Hepatocyte (in vitro differentiated cells): ENCODE measurements around the gene ZNF91.

Experiments used
- CTCF ChIP-seq: fragments of 200-600 bp; sonication (generic); IDR thresholded peaks from 2 replicates; pipeline ENCODE4 v1.5.1; 2016; ENCODE audit warnings: antibody characterized with exemption, mild to moderate bottlenecking; ENCODE audit not compliant: poor library complexity
- EZH2 ChIP-seq: fragments of 200-600 bp; sonication (generic); IDR thresholded peaks from 2 replicates; pipeline ENCODE4 v1.6.1; 2016; ENCODE audit warnings: antibody characterized with exemption, mild to moderate bottlenecking, borderline replicate concordance

GRCh38 chr19:23366437-23366836 is 28.8 kb downstream of the ZNF91 start:
- TF ChIP-seq EZH2 (no peak), CTCF (no peak)
